HTERT RPE-1 (cell line): Measurements from ENCODE around the gene CD101.
"Not testable (repeated sequence)": the region's sequence is repeated elsewhere in the genome, so short reads cannot be mapped to it uniquely, and the experiment has no call there.

Source experiments
- in situ Hi-C: fragments of 300-500 bp; cut with MboI; formaldehyde crosslinking; loops from 4 replicates; pipeline ENCODE4 v1.14.3; 2020; ENCODE audit warnings: low sequenced_read_pairs

CD101 gene

GRCh38 chr1:117001254-117001927 is at the start of gene CD101:
Gene CD101, plus strand, starts transcription at chr1:117001760. Its CDS starts 58 bp downstream, at chr1:117001818.
- in situ Hi-C loops = no loop called here

GRCh38 chr1:116952738-116953275 is 48.8 kb upstream of the CD101 start:
- in situ Hi-C loops = no loop called here

- in situ Hi-C loops = no loop called here
Observed at GRCh38 chr1:116954440-116954839, 47.1 kb upstream of the CD101 start.

DNA sequence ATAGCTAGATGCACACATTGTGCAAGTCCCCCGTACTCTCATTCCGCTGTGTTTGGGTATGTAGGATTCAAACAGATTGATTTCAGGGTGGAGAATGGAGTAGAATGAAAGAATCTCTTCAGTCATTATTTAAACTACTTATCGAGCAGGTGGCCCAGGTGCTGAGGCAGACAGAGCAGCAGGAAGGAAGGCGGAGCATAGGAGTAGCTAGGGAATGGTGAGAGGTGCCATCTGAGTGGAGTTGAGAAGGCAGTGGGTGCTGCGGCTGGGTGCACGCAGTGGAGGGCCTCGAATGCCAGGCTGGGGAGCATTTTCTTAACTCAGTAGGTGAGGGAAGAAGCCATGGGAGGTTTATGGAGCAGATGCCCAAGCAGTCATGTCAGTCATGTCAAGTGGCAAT is 45.2 kb upstream of the CD101 start:
- in situ Hi-C loops = no loop called here

DNA sequence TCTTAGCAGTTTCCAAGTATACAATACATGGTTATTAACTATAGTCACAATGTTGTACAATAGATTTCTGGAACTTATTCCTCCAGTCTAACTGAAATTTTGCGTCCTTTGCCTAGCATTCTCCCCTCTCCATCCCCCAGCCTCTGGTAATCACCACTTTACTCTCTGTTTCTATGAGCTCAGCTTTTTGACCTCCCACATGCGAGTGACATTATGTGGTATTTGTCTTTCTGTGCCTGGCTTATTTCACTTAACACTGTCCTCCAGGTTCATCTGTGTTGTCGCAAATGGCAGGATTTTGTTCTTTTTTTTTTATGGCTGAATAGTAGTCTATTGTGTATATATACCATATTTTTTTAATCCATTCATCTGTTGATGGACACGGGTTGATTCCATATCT is 43.9 kb upstream of the CD101 start:
- in situ Hi-C loops = no loop called here

DNA sequence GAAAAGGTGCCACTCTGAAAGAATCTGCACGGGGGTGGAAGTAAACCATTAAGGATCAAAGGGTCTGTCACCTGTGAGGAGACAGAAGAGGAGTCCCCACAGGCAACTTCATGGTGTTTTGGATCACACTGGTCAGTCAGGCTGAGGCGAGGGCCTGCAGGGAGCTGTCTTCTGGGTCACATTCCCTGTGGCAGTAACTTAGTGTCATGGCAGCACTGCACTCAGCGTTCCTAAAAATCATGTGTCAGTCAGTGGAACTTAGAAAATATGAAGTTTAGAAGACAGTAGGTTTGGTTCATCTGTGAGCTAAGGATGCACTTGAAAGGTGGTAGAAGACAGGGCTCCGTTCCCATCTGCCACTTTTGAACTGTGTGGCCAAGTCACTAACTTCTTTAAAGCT is 43.5 kb upstream of the CD101 start:
- in situ Hi-C loops = no loop called here

- in situ Hi-C loops = no loop called here
Observed at GRCh38 chr1:116958977-116959376, 42.6 kb upstream of the CD101 start.

- in situ Hi-C loops = no loop called here
Observed at GRCh38 chr1:116961606-116962005, 40.0 kb upstream of the CD101 start.

- in situ Hi-C loops = no loop called here
Observed at GRCh38 chr1:116962987-116963639, 38.4 kb upstream of the CD101 start.

GRCh38 chr1:116966791-116967190 is 34.8 kb upstream of the CD101 start:
- in situ Hi-C loops = no loop called here

DNA sequence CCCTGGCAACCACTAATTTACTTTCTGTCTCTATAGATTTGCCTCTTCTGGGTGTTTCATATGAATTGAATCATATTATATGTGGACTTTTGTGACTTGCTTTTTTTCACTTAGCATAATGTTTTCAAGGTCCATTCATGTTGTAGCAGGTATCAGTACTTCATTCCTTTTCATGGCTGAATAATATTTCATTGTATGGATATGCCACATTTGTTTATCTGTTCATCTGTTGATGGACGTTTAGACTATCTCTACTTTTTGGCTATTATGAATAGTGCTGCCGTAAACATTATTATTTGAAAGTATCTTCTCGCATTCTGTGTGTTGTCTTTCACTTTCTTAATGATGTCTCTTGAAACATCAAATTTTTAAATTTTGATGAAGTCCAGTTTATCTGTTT is 32.8 kb upstream of the CD101 start:
- in situ Hi-C loops = no loop called here

DNA sequence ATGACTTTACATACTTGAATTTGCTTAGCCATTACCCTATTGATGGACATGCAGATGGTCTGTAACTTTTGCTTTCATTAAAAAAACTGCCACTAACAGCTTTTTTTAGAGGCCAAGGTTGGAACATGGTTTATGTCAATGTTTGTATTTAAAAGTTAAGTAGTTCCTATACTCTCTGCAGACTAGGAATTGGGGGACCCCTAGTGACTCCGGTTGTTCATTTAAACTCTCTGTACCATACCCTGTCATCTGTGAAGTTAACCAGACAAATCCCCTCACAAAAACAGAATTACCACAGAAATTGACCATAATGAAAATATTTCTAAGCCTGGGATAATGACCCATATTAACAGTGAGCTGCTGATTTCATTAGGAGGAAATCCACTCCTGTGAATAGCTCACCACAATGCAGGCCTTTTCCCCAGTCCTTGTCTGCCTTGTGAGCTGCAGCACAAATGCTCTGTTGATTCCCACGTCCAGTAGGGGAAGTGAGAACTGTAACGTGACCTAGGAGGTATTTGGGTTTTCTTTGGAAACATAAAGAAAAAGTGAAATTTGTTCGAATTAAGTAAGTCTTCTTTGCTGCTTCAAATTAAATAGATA is 30.2 kb upstream of the CD101 start:
- in situ Hi-C loops = no loop called here

DNA sequence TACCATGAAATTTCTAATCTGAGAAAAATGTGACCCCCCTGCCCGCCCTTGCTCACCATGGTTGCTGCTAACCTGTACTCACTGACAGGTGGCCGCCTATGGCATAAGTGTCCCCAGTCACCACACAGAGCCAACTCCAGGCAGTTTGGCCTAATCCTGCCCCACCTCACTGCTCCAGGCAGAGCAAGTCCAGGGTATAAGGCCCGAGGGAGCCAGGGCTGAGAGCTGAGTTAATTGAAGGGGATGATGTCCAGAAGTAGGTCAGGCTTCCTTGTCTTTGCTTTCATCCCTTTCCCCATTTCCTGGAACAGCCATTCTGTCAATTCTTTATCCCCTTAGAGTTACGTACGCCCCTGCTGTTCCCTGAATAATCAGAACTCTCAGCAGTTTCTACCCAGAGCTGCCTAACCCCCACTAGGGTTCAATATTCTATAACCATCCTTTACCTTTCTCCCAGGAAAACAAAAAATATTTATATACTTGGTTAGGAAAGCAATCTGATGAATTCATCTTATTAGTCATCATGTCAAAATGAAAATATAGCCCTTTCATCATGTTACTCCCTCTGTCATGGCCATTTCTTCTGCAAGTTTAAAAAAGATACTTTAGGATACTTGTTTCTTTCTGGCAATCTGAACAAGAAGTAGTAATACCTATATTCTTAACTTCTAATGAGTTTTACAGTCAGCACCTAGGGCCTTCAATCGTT is 29.4 kb upstream of the CD101 start:
- in situ Hi-C loops = no loop called here

DNA sequence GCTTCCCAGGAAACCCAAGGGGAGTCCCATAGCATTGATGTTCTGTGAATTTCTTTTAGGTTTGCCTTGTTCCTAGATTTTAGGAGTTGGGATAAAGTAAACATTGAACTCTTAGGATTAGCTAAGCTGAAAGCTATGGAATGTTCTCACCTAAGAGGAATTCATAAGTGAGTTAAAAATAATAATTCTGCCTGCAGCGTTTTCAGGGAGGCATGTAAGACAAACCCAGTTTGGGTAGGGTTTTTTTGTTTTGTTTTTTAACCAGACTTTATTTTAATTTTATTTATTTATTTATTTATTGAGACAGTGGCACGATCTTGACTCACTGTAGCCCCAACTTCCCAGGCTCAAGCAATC is 28.9 kb upstream of the CD101 start:
- in situ Hi-C loops = no loop called here

DNA sequence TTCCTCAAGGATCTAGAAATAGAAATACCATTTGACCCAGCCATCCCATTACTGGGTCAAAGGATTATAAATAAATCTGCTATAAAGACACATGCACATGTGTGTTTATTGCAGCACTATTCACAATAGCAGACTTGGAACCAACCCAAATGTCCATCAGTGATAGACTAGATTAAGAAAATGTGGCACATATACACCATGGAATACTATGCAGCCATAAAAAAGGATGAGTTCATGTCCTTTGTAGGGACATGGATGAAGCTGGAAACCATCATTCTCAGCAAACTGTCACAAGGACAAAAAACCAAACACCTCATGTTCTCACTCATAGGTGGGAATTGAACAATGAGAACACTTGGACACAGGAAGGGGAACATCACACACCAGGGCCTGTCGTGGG is 21.3 kb upstream of the CD101 start:
- in situ Hi-C loops = not testable (repeated sequence)

DNA sequence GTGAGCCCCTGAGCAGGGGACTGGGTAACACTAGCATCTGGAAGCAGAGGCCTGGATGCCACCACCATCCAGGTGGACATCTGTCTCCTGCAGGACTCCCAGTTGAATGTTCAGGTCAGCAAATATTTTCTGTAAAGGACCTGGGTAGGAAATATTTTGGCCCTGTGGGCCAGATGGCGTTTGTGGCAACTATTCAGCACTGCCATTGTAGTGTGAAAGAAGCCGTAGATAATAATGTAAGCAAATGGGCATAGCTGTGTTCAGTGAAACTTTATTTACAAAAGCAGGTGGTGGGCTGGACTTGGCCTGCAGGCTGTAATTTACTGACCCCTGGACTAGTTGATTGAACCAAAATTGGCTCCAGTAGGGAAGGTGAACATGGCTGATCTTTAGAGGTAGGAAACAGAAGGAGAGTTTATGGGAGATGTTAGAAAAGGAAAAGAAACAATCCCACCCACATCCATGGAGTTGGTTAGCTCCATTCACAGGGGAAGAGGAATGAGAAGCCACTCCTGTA is 20.0 kb upstream of the CD101 start:
- in situ Hi-C loops = no loop called here

DNA sequence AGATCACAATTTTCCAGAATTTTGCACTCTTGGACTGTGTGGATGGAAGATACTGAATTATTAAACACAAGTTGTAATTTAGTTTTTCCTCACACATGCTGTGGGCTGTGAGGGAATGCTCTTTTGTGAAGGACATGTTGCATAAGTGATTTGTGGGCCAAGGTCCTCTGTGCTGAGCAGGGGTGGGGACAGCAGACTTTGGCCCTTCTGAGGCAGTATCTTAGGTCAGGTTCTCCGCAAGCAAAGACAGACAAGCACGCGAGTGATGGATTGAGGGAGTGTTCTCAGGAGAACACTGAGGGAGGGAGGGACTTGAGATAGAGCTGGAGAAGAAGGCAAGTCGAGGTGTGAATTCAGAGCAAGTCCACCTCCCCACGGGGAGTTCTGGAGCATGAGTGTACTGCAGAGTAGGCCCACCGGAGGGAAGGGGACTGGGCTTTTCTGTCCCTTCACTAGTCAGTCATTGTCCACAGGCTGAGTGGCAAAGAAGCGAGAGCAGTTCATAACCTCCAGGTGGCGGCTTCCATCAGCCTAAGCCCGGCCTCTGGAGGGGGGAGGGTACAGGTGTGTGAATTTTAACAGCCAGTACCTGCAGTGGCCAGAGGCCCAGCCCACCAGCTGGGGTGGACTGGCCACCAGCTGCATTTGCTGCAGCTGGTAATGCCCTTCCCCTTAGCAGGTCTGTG is 19.1 kb upstream of the CD101 start:
- in situ Hi-C loops = no loop called here

- in situ Hi-C loops = no loop called here
Observed at GRCh38 chr1:116983112-116983511, 18.4 kb upstream of the CD101 start.

GRCh38 chr1:116983678-116984077 is 17.9 kb upstream of the CD101 start:
- in situ Hi-C loops = no loop called here

DNA sequence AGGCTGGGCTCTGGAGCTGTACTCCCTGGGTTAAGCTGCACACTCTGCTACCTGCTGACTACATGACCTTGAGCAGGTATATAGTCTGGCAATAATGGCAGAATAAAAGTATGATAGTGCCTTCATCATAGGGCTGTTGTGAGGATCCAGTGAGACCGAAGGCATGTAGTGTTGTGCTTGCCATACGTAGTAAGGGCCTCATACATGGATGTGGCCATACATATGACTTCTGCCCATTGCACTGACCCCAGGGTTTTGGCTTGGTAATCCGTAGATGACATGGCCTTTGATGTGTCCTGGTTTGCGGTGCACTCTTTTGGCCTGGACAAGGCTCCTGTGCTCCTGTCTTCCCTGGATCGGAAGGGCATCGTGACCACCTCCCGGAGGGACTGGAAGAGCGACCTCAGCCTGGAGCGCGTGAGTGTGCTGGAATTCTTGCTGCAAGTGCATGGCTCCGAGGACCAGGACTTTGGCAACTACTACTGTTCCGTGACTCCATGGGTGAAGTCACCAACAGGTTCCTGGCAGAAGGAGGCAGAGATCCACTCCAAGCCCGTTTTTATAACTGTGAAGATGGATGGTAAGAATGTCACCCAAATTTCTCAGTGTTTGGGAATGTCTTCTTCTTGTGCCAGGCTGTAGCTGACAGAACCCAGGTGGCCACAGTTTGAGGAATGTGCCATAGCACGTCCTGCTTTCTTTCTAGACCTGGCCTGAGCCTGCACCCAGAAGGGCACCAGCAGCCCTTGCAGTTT is 17.0 kb upstream of the CD101 start:
- in situ Hi-C loops = no loop called here
